Kidney epithelial cell (primary cell): Measurements from ENCODE around the gene MUC22. TPM values are rescaled to one million over a fixed set of nuclear protein-coding genes. Genes with fewer than 3 reads are reported as not detected.

Source experiments
- DNase-seq: peaks from one replicate; pipeline ENCODE4 v3.0.0-alpha.2; 2010; ENCODE audit warnings: low read depth
- H3K27me3 ChIP-seq: 2 replicates; pipeline ENCODE4 v1.6.0; 2011; ENCODE audit warnings: low read length; ENCODE audit not compliant: control insufficient read depth, insufficient read depth
- H3K36me3 ChIP-seq: 2 replicates; pipeline ENCODE4 v1.5.1; 2011; ENCODE audit warnings: low read length; ENCODE audit not compliant: control insufficient read depth, insufficient read depth
- H3K4me3 ChIP-seq: 2 replicates; pipeline ENCODE4 v1.5.1; 2011; ENCODE audit warnings: low read depth, mild to moderate bottlenecking, control low read depth, low read length
- total RNA-seq: library from RNA; depleted of rRNA; stranded (reverse); fragments of >200 nt; gene quantifications from 2 replicates; pipeline ENCODE4 v1.2.3, GENCODE V29; 2015
- TF ChIP-seq, protein P1 (sequence below): IDR thresholded peaks from 2 replicates; pipeline ENCODE4 v1.5.1; 2011; ENCODE audit warnings: mild to moderate bottlenecking, moderate library complexity, low read length, control low read depth, inconsistent platforms; ENCODE audit not compliant: insufficient read depth, poor library complexity, severe bottlenecking

Gene MUC22
- total RNA-seq, 1 donor from 2014 or later: not detected

DNA sequence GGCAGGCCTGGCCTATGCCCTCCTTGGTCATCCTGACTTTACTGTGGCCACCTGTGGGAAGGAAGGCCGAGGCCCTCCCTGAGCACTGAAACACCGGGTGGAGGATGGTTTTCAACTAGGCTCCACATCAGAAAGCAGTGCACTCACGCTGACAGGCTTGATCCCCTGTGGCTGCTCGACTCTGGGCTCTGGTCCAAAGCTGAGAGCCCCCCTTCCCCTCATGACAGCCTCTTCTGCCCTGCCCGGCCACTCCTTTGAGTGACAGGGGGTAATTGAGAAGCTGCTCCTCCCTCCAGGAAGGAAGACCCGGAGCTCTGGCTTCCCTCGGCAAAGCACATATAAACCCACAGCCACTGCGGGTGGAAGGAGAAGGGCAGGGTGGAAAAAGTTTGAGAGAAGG lies 43.6 kb downstream of the MUC22 start:
- no peak overlapping the region for H3K4me3 ChIP-seq
- H3K36me3 ChIP-seq: no peaks in the 10 kb centered on the region
- no peaks in the 10 kb centered on the region for H3K27me3 ChIP-seq
- DNase-seq: no peak
- TF ChIP-seq, protein P1, sequence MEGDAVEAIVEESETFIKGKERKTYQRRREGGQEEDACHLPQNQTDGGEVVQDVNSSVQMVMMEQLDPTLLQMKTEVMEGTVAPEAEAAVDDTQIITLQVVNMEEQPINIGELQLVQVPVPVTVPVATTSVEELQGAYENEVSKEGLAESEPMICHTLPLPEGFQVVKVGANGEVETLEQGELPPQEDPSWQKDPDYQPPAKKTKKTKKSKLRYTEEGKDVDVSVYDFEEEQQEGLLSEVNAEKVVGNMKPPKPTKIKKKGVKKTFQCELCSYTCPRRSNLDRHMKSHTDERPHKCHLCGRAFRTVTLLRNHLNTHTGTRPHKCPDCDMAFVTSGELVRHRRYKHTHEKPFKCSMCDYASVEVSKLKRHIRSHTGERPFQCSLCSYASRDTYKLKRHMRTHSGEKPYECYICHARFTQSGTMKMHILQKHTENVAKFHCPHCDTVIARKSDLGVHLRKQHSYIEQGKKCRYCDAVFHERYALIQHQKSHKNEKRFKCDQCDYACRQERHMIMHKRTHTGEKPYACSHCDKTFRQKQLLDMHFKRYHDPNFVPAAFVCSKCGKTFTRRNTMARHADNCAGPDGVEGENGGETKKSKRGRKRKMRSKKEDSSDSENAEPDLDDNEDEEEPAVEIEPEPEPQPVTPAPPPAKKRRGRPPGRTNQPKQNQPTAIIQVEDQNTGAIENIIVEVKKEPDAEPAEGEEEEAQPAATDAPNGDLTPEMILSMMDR: no peak

DNA sequence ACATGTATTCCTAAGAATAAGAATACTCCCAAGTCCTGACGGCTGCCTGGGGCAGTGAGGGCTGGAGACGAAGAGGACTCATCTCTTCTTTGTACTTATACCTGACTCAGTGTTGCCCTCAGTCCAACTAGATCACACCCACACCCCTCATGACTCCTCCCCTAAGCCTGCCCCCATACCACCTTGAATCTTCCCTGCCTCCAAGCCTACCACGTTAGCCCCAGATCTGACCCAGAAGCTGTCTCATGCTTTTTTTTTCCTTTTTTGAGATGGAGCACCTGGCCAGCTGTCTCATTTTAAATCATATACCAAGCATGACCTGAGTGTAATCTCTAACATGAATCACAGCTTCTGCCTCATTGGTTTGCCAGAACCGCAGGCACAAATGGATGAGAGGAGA lies 45.2 kb downstream of the MUC22 start:
- Histone ChIP-seq H3K4me3 (no peak overlapping the region), H3K27me3 (no peaks in the 10 kb centered on the region), H3K36me3 (no peaks in the 10 kb centered on the region)
- no peak for DNase-seq
- TF ChIP-seq, protein P1: no peak

DNA sequence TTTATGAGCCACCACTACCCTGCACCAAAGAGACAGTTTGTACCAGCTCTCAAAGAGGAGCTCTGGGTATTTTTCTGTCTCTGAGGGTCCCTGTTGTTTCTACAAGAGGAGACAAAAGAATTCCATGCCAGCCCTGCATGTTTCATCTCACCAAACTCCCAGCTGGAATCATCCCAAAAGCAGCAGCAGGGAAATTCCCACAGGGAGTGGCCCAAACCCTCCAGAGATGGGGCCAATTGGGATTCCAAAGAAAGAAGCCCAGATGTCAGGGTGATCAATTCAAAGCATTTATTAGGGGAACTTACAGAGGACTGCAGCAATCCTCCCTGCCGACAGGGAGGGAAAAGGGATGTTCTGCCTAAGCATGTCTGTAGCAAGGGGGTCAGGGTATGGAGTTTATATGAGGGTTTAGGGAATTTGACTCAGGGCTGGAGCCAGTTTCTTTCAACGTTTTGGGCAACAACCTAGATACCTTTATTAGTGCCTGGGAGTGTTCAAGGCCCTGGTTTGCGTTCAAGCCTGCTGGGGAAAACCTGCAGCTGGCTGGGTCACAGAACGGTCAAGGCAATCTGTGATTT lies 47.2 kb downstream of the MUC22 start:
- H3K36me3 ChIP-seq: no peaks in the 10 kb centered on the region
- no peak overlapping the region for H3K4me3 ChIP-seq
- DNase-seq: no peak
- TF ChIP-seq, protein P1: no peak
- H3K27me3 ChIP-seq: no peaks in the 10 kb centered on the region

DNA sequence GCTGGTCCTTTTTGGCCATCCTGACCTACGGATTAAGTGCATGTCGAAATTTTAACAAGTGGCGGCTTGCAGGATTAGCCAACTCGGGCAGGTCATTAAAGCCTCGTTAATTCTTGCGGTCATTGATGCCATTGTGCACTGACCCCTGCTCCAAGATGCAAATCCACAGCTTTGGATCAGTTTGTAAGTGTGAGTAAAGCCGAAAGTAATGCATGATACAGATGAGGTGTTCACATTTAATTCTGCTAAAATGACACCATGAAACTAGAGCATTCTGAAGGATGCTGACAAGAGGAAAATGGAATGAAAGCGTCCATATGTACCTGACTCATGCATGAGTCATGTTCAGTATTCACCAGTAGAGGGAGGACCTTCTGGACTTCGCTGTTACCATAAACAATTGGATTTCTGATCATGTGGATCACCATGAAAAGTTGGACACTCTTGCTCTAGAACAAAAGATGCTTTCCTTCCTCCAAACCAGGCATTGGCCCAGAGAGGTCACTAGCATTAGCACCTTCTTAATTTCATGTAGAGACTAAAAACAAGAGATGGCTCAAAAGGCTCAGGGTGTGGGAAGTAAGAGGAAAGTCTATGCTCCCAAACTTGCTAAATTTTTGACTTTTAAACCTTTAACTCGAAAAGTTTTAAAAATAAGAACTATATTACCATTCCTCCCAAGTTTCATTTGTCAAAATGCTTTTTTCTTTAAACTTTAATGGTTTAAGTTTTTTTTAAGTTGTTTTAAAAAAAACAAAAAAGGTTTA lies 48.0 kb downstream of the MUC22 start:
- Histone ChIP-seq H3K27me3 (no peaks in the 10 kb centered on the region), H3K4me3 (no peak overlapping the region), H3K36me3 (no peaks in the 10 kb centered on the region)
- DNase-seq: peak; percentile 91
- TF ChIP-seq, protein P1: peak; percentile 37

DNA sequence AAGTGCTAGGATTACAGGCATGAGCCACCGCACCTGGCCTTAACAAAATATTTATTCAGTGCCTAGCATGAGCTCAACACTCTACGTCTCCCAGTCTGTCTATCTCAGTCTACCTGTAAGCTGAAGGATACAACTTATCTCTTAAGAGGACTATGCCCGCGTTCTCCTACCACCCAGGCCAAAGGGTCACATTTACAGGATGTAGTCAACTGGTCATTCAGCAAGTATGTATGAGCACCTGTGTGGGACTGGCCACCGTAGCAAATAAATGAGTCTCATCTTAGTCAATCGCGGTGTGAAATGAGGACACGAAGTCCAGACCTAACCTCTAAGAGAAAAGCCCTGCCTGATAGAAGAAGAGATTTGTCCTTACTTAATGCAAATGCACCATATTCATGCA lies 49.9 kb downstream of the MUC22 start:
- Histone ChIP-seq H3K4me3 (no peak overlapping the region), H3K27me3 (no peaks in the 10 kb centered on the region), H3K36me3 (no peaks in the 10 kb centered on the region)
- no peak for DNase-seq
- TF ChIP-seq, protein P1: no peak

DNA sequence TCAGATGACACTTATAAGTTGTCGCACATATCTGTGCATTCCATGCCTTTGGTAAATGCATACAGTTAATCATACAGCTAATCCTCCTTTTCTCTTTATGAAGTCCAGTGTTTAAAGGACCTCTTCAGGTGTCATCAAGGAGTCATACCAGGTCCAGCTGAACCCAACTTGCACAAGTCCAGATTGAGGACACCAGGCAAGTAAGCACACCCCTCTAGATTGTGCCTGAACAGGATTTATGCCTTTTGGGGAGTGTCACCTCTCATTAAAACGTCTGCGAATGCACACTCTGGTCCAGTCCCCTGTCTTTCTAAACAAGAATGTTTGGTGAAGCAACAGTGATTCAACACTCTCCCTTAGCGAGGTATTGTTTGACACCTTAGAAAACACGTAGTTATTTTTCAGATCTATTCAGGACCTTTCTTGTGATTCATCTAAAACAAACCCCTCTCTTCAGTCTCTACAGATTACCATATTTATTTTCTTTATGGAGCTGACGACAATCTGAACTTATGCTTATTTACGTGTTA lies 53.7 kb downstream of the MUC22 start:
- H3K27me3 ChIP-seq: no peaks in the 10 kb centered on the region
- no peaks in the 10 kb centered on the region for H3K36me3 ChIP-seq
- H3K4me3 ChIP-seq: no peak overlapping the region
- no peak for DNase-seq
- TF ChIP-seq, protein P1: no peak
